HG02981 (cell line): ENCODE results near the gene WDR45B.

Experiments used
- ATAC-seq: cut with Tn5 transposase; IDR thresholded peaks from one replicate; pipeline ENCODE4 v1.9.1; 2021; ENCODE audit warnings: mild to moderate bottlenecking, moderate library complexity; ENCODE audit not compliant: unreplicated experiment

WDR45B gene

DNA sequence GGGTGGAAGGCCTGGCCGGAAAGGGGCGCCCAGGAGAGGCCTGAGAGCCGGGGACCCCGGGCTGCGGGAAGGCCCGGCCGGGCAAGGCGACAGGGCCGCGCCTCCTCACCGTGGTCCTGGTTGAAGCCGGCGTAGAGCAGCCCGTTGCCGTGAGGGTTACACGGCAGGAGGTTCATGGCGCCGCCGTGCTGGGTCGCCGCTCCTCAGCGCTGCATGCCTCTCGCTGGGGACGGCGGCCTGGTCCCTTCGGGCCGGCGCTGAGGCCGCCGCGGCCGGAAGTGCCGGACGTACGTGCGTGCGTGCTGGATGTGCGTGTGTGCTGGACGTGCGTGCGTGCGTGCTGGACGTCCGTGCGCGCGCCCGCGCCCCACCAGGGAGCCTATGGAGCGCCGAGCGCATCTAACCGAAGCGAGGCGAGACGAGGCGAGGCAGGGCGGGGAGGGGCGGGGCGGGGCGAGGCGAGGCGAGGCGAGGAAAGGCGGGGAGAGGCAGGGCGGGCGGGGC is at the start of gene WDR45B:
TSS of gene WDR45B (minus strand) at position 280 of the 504 bp plus-strand sequence. CDS start at position 176, 104 bp downstream.
- ATAC-seq: peak; percentile 82

DNA sequence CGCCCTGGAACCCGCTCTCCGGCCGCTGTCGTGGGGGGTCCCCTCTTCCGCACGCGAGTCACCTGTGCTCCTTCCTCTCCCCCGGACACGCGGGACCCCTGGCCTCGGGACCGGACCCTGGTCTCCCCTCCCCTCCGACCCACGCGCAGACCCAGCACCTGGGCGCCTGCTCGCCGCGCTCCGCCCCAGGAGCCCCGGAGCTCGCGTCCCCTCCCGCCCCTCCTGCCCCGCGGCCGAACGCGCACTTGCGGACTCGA is 49.5 kb upstream of the WDR45B start:
- no peak for ATAC-seq

GRCh38 chr17:82696916-82697807 is 48.9 kb upstream of the WDR45B start:
- ATAC-seq: no peak

GRCh38 chr17:82696259-82696658 is 48.0 kb upstream of the WDR45B start:
- ATAC-seq: no peak

DNA sequence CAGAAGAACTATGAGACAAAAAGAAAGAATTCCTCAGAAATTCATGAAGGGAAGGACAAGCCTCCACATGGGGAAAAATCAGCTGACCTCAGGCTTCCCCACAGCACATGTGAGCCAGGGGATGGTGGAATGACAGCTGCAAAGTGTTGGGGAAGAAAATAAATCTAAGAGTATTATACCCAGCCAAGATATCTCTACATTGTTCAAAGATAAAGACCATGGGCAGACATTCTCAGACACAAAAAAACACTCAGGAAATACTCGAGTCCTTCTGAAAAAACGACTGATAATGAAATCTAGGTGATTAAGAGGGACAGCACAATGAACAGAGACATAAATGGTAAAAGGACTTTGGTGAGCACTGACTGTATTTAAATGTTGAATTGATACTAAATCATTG is 46.4 kb upstream of the WDR45B start:
- no peak for ATAC-seq

GRCh38 chr17:82693168-82693867 is 45.1 kb upstream of the WDR45B start:
- ATAC-seq: no peak

DNA sequence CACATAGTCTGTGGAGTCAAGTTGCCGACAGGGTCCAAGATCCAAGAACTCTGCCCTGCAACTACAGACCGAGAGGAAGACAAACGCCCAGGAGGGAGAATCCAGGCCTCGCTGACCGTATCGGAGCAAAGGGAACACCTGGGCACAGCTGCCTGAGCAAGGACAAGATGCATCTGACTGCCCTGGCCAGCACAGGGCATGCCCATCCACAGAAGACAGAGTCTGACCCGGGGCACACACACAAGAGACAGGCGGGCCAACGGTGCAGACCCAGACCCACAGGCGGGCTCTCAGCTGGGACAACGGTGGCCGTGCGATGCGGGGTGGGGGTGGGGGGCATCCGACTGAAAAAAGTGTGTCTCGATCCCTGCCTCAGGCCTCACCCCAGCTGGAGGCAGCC is 44.0 kb upstream of the WDR45B start:
- no peak for ATAC-seq

GRCh38 chr17:82691714-82692113 is 43.5 kb upstream of the WDR45B start:
- ATAC-seq: no peak

GRCh38 chr17:82690786-82691489 is 42.7 kb upstream of the WDR45B start:
- ATAC-seq: no peak

DNA sequence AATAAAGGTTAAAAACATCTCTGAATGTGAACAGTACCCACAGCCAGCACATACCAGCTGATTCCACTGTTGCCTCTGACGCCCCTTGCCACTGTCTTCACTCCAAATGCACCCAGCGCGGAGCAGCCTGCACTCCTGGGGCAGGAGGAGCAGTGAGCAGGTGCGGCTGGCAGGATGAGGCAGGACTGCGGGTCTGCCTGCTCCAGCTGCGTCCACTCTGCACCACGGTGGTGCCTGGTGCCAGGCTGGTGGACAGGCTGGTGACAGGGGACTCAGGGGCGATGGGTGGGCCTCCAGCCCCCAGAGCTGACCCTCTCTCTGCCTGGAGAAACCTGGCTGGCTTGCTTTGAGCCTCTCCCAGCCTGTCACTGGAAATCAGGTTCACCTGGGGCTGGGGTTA is 40.8 kb upstream of the WDR45B start:
- no peak for ATAC-seq

GRCh38 chr17:82687871-82688270 is 39.6 kb upstream of the WDR45B start:
- ATAC-seq: no peak

DNA sequence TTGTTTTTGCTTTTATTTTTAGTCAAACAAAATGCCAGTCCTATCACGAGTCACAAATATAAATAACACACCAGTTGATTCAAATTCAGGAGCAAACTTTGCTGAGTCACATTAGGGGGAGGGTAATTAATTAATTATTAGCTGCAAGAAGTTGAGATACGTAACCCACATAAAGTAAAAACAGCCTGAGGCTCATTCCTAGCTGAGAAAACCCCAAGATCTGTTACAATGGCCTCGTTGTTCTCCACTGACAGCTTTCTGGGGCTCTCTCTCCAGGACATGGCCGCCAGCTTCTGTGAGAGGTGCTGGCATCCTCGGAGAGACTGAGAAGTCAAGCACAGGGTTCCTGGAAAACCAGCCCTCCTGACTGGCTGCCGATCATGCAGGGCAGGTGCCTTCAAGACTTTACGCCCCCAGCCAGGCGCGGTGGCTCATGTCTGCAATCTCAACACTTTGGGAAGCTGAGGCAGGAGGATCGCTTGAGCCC is 39.2 kb upstream of the WDR45B start:
- ATAC-seq: no peak

GRCh38 chr17:82686366-82687324 is 38.4 kb upstream of the WDR45B start:
- no peak for ATAC-seq

GRCh38 chr17:82685291-82685690 is 37.0 kb upstream of the WDR45B start:
- no peak for ATAC-seq

- no peak for ATAC-seq
These were observed 36.1 kb upstream of the WDR45B start for GRCh38 chr17:82684228-82684841.

DNA sequence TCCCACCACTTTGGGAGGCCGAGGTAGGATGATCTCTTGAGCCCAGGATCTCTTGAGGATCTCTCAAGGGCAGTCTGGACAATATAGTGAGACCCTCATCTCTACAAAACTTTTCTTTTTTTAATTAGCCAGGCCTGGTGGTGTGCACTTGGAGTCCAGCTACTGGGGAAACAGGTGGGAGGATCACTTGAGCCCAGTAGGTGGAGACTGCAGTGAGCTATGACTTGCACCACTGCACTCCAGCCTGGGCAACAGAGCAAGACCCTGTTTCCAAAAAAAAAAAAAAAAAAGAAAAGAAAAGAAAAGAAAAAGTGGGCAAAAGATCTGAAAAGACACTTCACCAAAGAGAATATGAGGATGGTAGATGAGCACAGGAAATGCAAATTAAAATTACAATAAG is 35.3 kb upstream of the WDR45B start:
- ATAC-seq: no peak

- ATAC-seq: no peak
These were observed 33.3 kb upstream of the WDR45B start for GRCh38 chr17:82681547-82681946.

DNA sequence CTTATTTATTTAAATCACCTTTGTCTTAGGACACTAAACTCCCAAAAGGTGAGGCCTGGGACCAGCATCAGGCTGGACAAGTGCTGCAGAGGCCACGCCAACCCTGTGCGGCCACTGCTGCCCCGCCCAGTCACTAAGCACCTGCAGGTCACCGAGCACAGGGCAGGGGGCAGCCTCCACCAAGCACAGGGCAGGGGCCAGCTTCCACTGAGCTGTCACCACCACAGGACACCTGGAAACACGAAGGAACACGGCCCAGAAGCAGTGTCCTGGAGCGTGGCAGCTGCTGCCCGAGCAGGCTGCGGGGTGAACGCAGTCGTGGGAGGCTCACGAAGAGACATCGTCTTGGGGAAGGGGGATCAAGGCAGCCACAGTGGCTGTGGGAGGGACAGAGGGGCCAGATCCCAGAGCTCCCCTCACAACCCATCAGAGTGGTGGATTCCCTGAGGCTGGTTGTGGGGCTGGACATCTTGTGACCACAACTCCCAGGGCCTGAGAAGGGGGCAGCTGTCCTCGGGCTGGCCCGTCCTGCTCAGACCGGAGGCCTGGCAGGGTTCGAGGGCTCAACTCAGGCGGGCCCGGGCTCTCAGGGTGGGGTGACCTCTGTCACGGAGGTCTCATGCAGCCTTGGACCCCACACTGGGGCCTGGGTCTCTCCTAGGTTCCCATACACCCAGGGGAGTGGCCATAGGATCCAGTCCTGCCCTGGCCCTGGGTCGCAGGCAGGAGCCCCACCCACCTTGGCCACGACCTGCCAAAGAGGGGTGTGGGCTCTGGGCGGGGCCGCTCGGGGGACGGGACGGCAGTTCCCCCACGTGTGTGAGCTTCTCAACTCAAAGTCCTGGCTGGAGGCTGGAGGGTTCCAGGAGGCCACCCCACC is 31.6 kb upstream of the WDR45B start:
- no peak for ATAC-seq
